Esophagus mucosa (tissue), 1 donor: ENCODE measurements around the gene GRIK4. TPM values are rescaled to one million over a fixed set of nuclear protein-coding genes. Genes with fewer than 3 reads are reported as not detected.

Experiments used
- ATAC-seq: fragments of 200-7000 bp; cut with Tn5 transposase; one replicate; pipeline ENCODE4 v1.9.1; 2020
- total RNA-seq: library from RNA; stranded (reverse); gene quantifications from one replicate; pipeline ENCODE4 v1.2.4, GENCODE V29; 2023
- donor health status: DM: yes; HTN: yes; CAD: no.

GRIK4 gene
- total RNA-seq, 1 donor from 2014 or later, result 0.08 TPM

- no peak for ATAC-seq
These were observed 170.1 kb downstream of the GRIK4 start for GRCh38 chr11:120681434-120682331.

GRCh38 chr11:120682332-120682649 is 170.7 kb downstream of the GRIK4 start:
- no peak for ATAC-seq

DNA sequence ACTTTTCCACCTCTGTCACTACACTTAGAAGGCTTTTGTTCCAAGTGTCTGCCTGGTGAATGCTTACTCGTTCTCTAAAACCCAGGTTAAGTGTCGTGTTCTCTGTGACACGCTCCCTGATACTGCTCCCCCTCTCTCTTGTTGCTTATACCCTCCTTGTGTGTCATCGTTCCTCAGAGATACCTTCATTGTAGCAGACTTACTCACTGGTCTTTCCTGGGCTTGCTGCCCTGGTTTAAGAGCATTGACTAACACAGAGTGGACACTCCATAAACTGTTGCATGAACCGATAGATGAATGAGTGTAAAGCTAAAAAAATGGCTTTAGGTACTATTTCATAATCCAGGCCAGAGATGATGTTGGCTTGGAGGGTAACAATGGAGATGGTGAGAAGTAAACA is 171.3 kb downstream of the GRIK4 start:
- ATAC-seq, result no peak

GRCh38 chr11:120686516-120686915 is 175.0 kb downstream of the GRIK4 start:
- ATAC-seq, result no peak

DNA sequence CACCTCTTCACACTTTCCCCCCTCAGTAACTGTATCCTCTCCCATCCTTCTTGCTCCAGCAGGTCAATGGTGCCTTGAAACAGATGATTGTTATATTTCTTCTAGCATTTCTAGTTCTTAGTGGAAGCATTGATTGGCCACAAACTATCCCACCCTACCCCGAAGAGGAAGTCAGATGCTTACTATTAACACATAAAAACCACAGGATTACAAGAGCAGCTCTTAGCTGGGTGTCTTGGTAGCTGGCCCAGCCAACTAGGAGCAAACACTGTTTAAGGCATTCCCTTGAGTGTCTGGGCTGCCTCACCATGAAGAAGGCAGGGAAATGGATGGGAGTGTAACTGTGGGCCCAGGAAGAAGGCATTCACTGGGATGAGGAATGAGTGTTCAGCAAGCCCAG is 176.6 kb downstream of the GRIK4 start:
- ATAC-seq, result no peak

DNA sequence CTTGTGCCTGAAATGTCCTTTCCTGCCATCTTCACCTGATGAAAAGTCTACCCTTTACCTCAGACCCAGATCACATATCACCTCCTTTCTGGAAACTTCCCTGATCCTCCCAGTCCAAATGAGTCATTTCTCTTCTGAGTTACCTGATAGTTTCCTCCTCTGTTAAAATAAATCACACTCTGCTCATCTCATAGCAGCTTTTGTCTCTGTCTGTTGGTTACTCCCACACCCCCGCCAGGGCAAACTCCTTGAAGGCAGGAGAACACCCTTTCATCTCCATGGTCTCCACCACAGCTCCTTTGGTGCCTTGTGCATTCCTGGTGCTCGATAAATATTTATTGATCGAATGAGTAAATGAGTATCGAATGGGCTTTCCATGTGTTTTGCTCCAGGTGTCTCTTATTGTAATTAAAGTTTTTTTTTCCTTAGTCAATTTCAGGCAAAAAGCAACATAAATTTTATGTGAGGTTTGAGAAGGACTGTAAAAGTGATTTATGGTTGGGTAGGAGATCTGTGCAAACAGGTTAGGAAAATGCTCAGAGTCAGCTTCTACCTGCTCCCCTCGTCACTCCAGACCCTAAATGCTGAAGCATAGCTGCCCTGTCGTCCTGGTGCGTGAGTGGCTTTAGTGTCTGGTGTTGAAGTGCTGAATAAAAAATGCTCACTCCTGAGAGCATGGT is 178.2 kb downstream of the GRIK4 start:
- ATAC-seq, result no peak

- no peak for ATAC-seq
These were observed 178.9 kb downstream of the GRIK4 start for GRCh38 chr11:120690406-120690805.

GRCh38 chr11:120694726-120695125 is 183.2 kb downstream of the GRIK4 start:
- ATAC-seq, result no peak

GRCh38 chr11:120695426-120695825 is 183.9 kb downstream of the GRIK4 start:
- no peak for ATAC-seq

DNA sequence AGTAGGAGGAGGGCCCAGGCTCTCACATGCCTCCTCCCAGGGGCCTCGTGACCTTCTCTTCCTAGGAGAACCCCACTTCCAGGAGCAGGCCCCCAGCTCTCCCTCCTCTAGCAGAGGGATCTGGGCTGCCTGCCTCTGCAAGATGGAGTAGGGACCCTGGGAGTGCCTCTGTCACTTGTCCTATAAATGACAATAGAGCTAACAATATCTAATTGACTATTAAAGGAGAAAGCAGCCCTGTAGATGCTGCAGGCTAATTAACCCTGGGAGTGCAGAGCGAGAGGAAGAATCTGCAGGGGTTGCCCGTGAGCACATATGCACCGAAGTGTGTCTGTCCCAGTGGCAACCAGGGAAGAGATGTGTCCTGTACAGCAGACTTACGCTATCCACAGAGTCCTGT is 184.4 kb downstream of the GRIK4 start:
- ATAC-seq, result no peak

- no peak for ATAC-seq
These were observed 185.2 kb downstream of the GRIK4 start for GRCh38 chr11:120696597-120697218.

GRCh38 chr11:120698918-120699317 is 187.4 kb downstream of the GRIK4 start:
- no peak for ATAC-seq

DNA sequence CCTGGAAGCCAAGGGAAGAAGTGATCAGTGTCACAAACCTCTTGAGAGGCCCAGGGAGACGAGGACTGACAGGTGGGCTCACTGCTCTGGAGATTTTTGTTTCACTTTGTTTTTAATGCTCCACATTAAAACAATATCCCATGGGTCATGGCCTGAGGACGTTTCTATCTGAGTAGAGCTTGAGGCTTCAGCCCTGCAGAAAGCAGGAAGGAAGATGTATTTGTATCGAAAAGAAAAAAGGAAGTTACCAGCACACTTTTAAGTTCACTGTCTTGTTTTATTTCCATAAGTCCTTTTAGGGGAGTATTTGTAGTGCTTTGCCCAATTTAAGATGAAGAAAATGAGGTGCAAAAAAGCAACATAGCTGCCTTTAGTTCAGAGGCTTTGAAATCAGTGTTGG is 191.1 kb downstream of the GRIK4 start:
- ATAC-seq, result no peak

GRCh38 chr11:120703358-120704152 is 192.0 kb downstream of the GRIK4 start:
- no peak for ATAC-seq

DNA sequence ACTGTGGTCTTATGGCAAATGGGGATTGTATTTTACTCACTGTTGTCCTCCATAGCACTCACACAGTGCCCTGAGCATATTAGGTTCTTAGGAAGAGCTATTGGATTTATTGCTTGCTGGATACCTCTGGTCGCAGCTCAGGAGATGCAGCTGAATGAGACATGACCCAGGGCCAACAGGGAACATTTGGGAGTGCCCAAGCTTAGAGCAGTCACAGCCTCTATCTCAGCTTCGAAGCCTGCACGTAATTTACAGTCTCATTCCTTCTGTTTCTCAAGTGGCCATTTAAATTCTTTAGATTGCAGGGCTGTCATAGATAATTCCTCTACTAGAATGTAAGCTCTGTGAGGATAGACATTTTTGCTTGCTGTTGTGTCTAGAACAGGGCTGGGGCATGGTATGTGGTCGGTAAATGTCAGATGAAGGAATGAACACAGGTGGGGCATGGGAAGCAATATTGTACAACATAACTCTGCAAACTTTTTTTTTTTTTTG is 192.8 kb downstream of the GRIK4 start:
- no peak for ATAC-seq

- ATAC-seq, result no peak
These were observed 194.7 kb downstream of the GRIK4 start for GRCh38 chr11:120706257-120706656.

GRCh38 chr11:120707098-120707497 is 195.6 kb downstream of the GRIK4 start:
- ATAC-seq, result no peak

DNA sequence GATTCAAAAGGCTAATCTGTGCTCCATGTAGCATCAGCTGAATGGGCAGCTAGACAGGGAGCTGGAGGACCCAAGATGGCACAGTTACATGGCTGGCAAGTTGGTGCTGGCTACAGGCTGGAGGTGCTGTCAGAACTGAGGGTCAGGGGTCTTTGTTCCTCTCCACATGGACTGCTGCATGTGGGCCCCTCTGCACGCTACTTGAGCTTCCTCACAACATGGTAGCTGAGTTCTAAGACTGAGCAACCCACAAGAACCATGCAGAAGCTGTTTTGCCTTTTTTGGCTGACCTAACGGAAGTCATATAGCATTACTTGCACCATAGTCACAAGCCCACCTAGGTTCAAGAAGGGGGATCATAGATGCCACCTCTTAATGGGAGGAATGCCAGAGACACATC is 196.1 kb downstream of the GRIK4 start:
- ATAC-seq, result no peak

DNA sequence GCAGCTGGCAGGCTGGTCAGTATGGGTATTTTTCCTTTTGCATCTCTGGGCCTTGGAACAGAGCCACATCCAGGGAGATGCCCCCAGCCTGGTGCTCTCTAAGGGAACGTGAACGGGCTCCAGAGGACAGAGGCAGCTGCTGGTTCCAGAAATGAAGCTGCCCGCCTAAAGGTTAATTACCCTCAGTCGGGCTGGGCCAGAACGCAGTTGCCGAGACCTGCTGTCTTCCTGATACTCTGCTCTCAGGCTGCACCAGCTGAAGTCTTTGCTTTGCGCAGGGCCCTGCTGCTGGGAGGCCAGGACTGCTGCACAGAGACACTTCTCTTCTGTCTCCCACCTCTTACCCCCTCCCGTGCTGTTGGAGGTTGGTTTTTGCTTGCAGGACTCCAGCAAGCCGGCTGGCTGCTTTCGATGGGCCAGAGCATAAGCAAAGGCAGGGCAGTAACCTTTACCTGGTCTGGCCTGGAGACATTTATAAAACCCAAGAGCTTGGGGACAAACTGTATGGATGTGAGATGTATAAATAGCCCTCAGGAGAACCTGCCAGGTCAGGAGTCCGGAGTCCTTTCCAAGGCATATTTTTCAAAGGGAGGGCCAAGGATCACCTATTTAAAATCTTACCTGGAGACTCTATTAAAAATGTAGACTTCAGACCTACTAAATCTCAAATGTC is 197.1 kb downstream of the GRIK4 start:
- ATAC-seq, result no peak

- no peak for ATAC-seq
These were observed 198.3 kb downstream of the GRIK4 start for GRCh38 chr11:120709808-120710207.

- ATAC-seq, result peak; percentile 54
These were observed 199.0 kb downstream of the GRIK4 start for GRCh38 chr11:120710354-120711131.
